Measurements from ENCODE around the gene MAPKAP1.

DNA sequence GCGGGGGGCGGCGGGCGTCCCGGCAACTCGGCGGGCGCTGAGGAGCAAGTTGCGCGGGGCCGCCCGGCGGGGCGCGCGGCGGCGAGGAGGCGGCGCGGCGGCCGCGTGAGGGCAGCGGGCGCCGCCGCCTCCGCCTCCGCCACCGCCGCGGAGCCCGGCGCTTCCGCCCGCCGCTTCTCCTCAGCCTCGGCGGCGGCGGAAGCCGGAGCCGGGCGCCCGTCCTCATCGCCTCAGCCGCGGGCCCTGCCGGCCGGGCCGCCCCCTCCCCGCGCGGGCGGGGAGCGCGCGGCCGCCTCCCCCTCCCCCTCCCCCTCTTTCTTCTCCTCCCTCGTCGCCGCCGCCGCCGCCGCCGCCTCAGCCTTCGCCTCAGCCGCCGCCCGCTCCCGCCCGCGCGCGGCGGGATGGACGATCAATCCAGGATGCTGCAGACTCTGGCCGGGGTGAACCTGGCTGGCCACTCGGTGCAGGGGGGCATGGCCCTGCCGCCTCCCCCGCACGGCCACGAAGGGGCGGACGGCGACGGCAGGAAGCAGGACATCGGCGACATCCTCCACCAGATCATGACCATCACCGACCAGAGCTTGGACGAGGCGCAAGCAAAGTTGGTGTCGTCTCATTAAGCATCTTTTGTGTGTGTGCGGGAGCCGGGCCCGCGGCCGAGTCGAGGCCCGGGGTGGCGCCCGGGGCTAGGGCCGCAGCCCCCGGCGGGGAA, 40.2 kb upstream of the MAPKAP1 start, which contains the start of gene PBX3:
- TF ChIP-seq EZH2phosphoT487 (IDR thresholded peaks at IDR 0.05; ENCODE audit: insufficient read depth, low read depth), result no peak
- no peak for TF ChIP-seq EZH2 (IDR thresholded peaks at IDR 0.05; ENCODE audit: insufficient read depth, poor library complexity, severe bottlenecking)

Data from GM23248 (cell line).